ENCODE data around the gene MXRA8. TPM values are rescaled to one million over a fixed set of nuclear protein-coding genes. Genes with fewer than 3 reads are reported as not detected.

MXRA8 gene
- total and polyA plus RNA-seq, 2 donors (not counting 3 experiments of a cell fraction or from before 2014, with no cell fraction given) = 0.82 to 1.9 TPM

DNA sequence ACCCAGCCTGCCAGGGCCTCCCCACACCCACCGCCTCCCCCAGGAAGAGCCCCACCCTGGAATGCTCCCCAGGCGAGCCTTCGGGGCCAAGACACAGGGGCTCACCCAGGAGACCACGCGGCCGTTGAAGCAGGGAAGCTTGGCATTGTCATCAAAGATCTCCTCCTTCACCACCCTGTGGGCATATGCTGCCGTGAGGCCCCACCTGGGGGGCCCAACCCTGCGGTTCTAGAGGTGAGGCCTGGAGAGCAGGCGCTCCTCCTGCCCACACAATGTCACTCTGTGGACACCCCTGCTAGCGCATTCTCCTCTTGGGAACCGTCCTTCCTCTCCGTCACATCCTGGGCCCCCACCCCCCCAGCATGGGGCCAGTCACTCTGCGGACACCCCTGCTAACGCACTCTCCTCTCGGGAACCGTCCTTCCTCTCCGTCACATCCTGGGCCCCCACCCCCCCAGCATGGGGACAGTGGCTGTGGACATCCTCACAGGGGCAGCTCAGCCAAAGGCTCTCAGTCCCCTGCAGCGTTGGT is 15.7 kb downstream of the MXRA8 start:
- no peak for DNase-seq (ENCODE audit: low read depth, low spot score)
- Histone ChIP-seq H3K79me2 (ENCODE audit: control insufficient read depth, insufficient read depth, low read length) (peaks cover 21% of the 10 kb centered on the region), H3K27me3 (ENCODE audit: control insufficient read depth in 2 of 2, insufficient read depth in 2 of 2, low read length in 2 of 2) (no peaks in the 10 kb centered on the region), H3K9me3 (replicated peaks; ENCODE audit: control insufficient read depth, insufficient read depth, low read length) (no peaks in the 10 kb centered on the region), H3K36me3 (ENCODE audit: control insufficient read depth in 2 of 2, extremely low read depth in 1 of 2, insufficient read depth in 2 of 2, low read length in 2 of 2) (peaks cover 0 to 17% of the 10 kb centered on the region in 2 experiments), H4K20me1 (replicated peaks; ENCODE audit: control insufficient read depth, extremely low read depth, insufficient read depth, low read length) (no peaks in the 10 kb centered on the region), H3K27ac (ENCODE audit: insufficient read depth, low read depth, low read length) (no peak overlapping the region), H2AFZ (ENCODE audit: low read depth, low read length) (no peak overlapping the region), H3K9me1 (replicated peaks; ENCODE audit: control insufficient read depth, extremely low read depth, insufficient read depth, low read length) (no peaks in the 10 kb centered on the region), H3K9ac (replicated peaks; ENCODE audit: extremely low read depth, insufficient read depth, low read length) (no peak overlapping the region), H3K4me2 (ENCODE audit: insufficient read depth, low read length) (no peak overlapping the region), H3K4me3 (replicated peaks in 1 of 3; ENCODE audit: insufficient read depth in 1 of 3, low read depth in 1 of 3, low read length in 3 of 3) (no peak overlapping the region), H3K4me1 (ENCODE audit: control insufficient read depth, extremely low read depth, insufficient read depth, low read length) (peaks cover 2% of the 10 kb centered on the region)
- intact Hi-C loops (cut with micrococcal nuclease) (no loop called here), dilution Hi-C loops (cut with MboI; ENCODE audit: extremely low pct_ligation_motif_present, low sequenced_read_pairs) (no loop called here)
- TF ChIP-seq GATA2 (IDR thresholded peaks at IDR 0.05; ENCODE audit: insufficient read depth, insufficient read length, low read depth, low read length) (no peak), EZH2 (IDR thresholded peaks at IDR 0.05; ENCODE audit: borderline replicate concordance, low read depth, low read length, severe bottlenecking) (no peak), POLR2AphosphoS5 (IDR thresholded peaks at IDR 0.05; ENCODE audit: insufficient read depth, low read depth, low read length) (no peak), MAX (IDR thresholded peaks at IDR 0.05; ENCODE audit: insufficient read depth, insufficient read length) (no peak)
- BruUV-seq (replicated peaks) = no TSS peak
- ChIA-PET CTCF (no interaction called here), POLR2A (no interaction called here)
- FAIRE-seq = no peak

DNA sequence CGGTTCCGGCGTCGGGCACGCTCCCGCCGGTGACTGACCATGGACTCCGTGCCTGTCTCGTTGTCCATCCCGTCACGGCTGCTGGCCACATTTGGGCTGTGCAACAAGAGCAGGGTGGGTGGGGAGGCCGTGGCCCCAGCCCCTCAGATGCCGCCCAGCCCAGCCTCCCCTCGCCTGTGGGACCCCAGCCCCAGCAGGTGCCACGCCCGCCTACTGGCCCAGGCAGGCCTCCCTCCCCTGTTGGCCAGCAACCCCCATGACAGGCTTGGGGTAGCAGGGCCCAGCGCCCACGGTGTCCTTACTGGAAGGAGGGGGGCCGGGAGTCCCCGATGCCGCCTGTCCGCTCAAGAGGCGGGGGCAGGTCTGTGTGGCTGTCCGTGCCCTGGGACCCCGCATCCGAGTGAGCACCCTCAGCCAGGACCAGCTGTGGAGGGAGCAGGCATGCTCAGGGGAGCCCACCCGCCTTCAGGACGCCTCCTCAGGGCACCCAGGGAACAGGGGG is 16.2 kb downstream of the MXRA8 start:
- CTCF ChIA-PET = no interaction called here
- BruUV-seq (replicated peaks) = no TSS peak
- H3K9me1 ChIP-seq (replicated peaks; ENCODE audit: control insufficient read depth, extremely low read depth, insufficient read depth, low read length) = no peaks in the 10 kb centered on the region
- dilution Hi-C loops (cut with MboI; ENCODE audit: extremely low pct_ligation_motif_present, low sequenced_read_pairs) = no loop called here
- H3K4me3 ChIP-seq (replicated peaks in 1 of 3; ENCODE audit: insufficient read depth in 1 of 3, low read depth in 1 of 3, low read length in 3 of 3) = no peak overlapping the region
- no peak overlapping the region for H2AFZ ChIP-seq (ENCODE audit: low read depth, low read length)
- intact Hi-C loops (cut with micrococcal nuclease) = no loop called here
- FAIRE-seq = no peak
- no peak overlapping the region for H3K9ac ChIP-seq (replicated peaks; ENCODE audit: extremely low read depth, insufficient read depth, low read length)
- H3K27me3 ChIP-seq (ENCODE audit: control insufficient read depth in 2 of 2, insufficient read depth in 2 of 2, low read length in 2 of 2) = no peaks in the 10 kb centered on the region
- no peak overlapping the region for H3K4me2 ChIP-seq (ENCODE audit: insufficient read depth, low read length)
- POLR2A ChIA-PET = no interaction called here
- H4K20me1 ChIP-seq (replicated peaks; ENCODE audit: control insufficient read depth, extremely low read depth, insufficient read depth, low read length) = no peaks in the 10 kb centered on the region
- no peaks in the 10 kb centered on the region for H3K9me3 ChIP-seq (replicated peaks; ENCODE audit: control insufficient read depth, insufficient read depth, low read length)
- peaks cover 17% of the 10 kb centered on the region for H3K79me2 ChIP-seq (ENCODE audit: control insufficient read depth, insufficient read depth, low read length)
- DNase-seq (ENCODE audit: low read depth, low spot score) = no peak
- no peak for TF ChIP-seq JUN (IDR thresholded peaks at IDR 0.05; ENCODE audit: borderline replicate concordance, insufficient read depth, insufficient read length, low read depth)
- TF ChIP-seq POLR2AphosphoS5 (IDR thresholded peaks at IDR 0.05; ENCODE audit: insufficient read depth, low read depth, low read length) = no peak
- TF ChIP-seq POLR2A (IDR thresholded peaks at IDR 0.05; ENCODE audit: low read depth, low read length) = no peak
- no peak for TF ChIP-seq GATA2 (IDR thresholded peaks at IDR 0.05; ENCODE audit: insufficient read depth, insufficient read length, low read depth, low read length)
- no peak for TF ChIP-seq MYC (IDR thresholded peaks at IDR 0.05; ENCODE audit: low read depth, low read length)
- no peak for TF ChIP-seq MAX (IDR thresholded peaks at IDR 0.05; ENCODE audit: insufficient read depth, insufficient read length)
- TF ChIP-seq FOS (IDR thresholded peaks at IDR 0.05; ENCODE audit: borderline replicate concordance, insufficient read depth, low read length) = no peak
- TF ChIP-seq, protein P1, sequence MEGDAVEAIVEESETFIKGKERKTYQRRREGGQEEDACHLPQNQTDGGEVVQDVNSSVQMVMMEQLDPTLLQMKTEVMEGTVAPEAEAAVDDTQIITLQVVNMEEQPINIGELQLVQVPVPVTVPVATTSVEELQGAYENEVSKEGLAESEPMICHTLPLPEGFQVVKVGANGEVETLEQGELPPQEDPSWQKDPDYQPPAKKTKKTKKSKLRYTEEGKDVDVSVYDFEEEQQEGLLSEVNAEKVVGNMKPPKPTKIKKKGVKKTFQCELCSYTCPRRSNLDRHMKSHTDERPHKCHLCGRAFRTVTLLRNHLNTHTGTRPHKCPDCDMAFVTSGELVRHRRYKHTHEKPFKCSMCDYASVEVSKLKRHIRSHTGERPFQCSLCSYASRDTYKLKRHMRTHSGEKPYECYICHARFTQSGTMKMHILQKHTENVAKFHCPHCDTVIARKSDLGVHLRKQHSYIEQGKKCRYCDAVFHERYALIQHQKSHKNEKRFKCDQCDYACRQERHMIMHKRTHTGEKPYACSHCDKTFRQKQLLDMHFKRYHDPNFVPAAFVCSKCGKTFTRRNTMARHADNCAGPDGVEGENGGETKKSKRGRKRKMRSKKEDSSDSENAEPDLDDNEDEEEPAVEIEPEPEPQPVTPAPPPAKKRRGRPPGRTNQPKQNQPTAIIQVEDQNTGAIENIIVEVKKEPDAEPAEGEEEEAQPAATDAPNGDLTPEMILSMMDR (IDR thresholded peaks at IDR 0.05; ENCODE audit: extremely low read depth in 1 of 2, insufficient read depth in 1 of 2, low read depth in 1 of 2, low read length in 2 of 2) = no peak
- no peak for TF ChIP-seq EZH2 (IDR thresholded peaks at IDR 0.05; ENCODE audit: borderline replicate concordance, low read depth, low read length, severe bottlenecking)
- no peaks in the 10 kb centered on the region for H3K4me1 ChIP-seq (ENCODE audit: control insufficient read depth, extremely low read depth, insufficient read depth, low read length)
- H3K27ac ChIP-seq (ENCODE audit: insufficient read depth, low read depth, low read length) = no peak overlapping the region
- peaks cover 0 to 17% of the 10 kb centered on the region in 2 experiments for H3K36me3 ChIP-seq (ENCODE audit: control insufficient read depth in 2 of 2, extremely low read depth in 1 of 2, insufficient read depth in 2 of 2, low read length in 2 of 2)

All from endothelial cell of umbilical vein (primary cell).